CD4-positive, alpha-beta T cell (primary cell): Measurements from ENCODE around the gene TBPL2. TPM values are rescaled to one million over a fixed set of nuclear protein-coding genes. Genes with fewer than 3 reads are reported as not detected.

Source experiments
- ATAC-seq: fragments of 200-7000 bp; cut with Tn5 transposase; one replicate; pipeline ENCODE4 v1.10.0; 2022; ENCODE audit warnings: mild to moderate bottlenecking; ENCODE audit not compliant: poor library complexity
- CTCF ChIA-PET: fragments of 350-600 bp; sonication (Branson Sonifier 250); formaldehyde crosslinking; loops from one replicate; lab custom pipeline; 2021; ENCODE audit warnings: antibody characterized with exemption, inconsistent platforms; lab: Charles Lee
- POLR2A ChIA-PET: fragments of 350-600 bp; sonication (Branson Sonifier 250); formaldehyde crosslinking; loops from one replicate; lab custom pipeline; 2021; ENCODE audit warnings: antibody characterized with exemption, inconsistent platforms; lab: Charles Lee
- DNase-seq, 14 experiments: peaks; one replicate each; pipeline ENCODE4 v3.0.0-alpha.2; 2013 to 2020; ENCODE audit warnings: mixed read lengths in 2 of 14
- H3K27ac ChIP-seq, 2 donors: one replicate each; pipeline versions ENCODE4 v1.5.1 to v1.7.0; 2013; ENCODE audit warnings: low read length in 2 of 2, low read depth in 1 of 2, mild to moderate bottlenecking in 1 of 2
- H3K27me3 ChIP-seq, 2 experiments: 1 replicate in 1 of 2; 2 replicates in 1 of 2; pipeline versions ENCODE4 v1.6.1 to v1.7.0; 2013; ENCODE audit warnings: low read length in 2 of 2, control low read depth in 1 of 2, mild to moderate bottlenecking in 1 of 2, moderate library complexity in 1 of 2; ENCODE audit not compliant: insufficient read depth in 2 of 2, control insufficient read depth in 1 of 2
- H3K36me3 ChIP-seq: one replicate; pipeline ENCODE4 v1.6.1; 2013; ENCODE audit warnings: low read length, control low read depth; ENCODE audit not compliant: insufficient read depth
- H3K4me1 ChIP-seq: one replicate; pipeline ENCODE4 v1.6.1; 2013; ENCODE audit warnings: low read length, control low read depth; ENCODE audit not compliant: insufficient read depth
- H3K4me3 ChIP-seq: one replicate; pipeline ENCODE4 v1.5.1; 2013; ENCODE audit warnings: mild to moderate bottlenecking, low read length, moderate library complexity
- H3K9me3 ChIP-seq, 2 experiments: 1 replicate in 1 of 2; 2 replicates in 1 of 2; pipeline versions ENCODE4 v1.6.1 to v1.7.0; 2013; ENCODE audit warnings: low read length in 2 of 2, mild to moderate bottlenecking in 2 of 2, control low read depth in 1 of 2, moderate library complexity in 1 of 2; ENCODE audit not compliant: control insufficient read depth in 1 of 2, insufficient read depth in 1 of 2
- H3K27ac Mint-ChIP-seq: one replicate; pipeline ENCODE4 v1.8.0; 2020; ENCODE audit warnings: mixed read lengths
- H3K27me3 Mint-ChIP-seq: one replicate; pipeline ENCODE4 v1.8.0; 2021; ENCODE audit warnings: mixed read lengths
- H3K36me3 Mint-ChIP-seq: one replicate; pipeline ENCODE4 v1.8.0; 2021; ENCODE audit warnings: low read depth, mixed read lengths
- H3K4me1 Mint-ChIP-seq: one replicate; pipeline ENCODE4 v1.8.0; 2021; ENCODE audit warnings: low read depth, mixed read lengths
- H3K4me3 Mint-ChIP-seq: one replicate; pipeline ENCODE4 v1.8.0; 2020; ENCODE audit warnings: mild to moderate bottlenecking, mixed read lengths
- H3K9me3 Mint-ChIP-seq: one replicate; pipeline ENCODE4 v1.8.0; 2020; ENCODE audit warnings: mixed read lengths
- intact Hi-C, 2 experiments: fragments of 100-400 bp; cut with DNase I in 1 of 2; cut with micrococcal nuclease in 1 of 2; formaldehyde crosslinking; loops; one replicate each; pipeline versions ENCODE4 v1.15.1 to v1.9.0; 2023 to 2025; cut with DNase I, micrococcal nuclease
- total RNA-seq, 174 experiments: library from RNA in 2 of 174; stranded (reverse) in 2 of 174; gene quantifications; one replicate each; pipeline ENCODE4 v1.2.3 and lab custom pipeline; 2021 to 2026
- TF ChIP-seq, protein P1 (sequence below): fragments of 200-600 bp; IDR thresholded peaks from one replicate; pipeline ENCODE4 v1.8.0; 2022; ENCODE audit warnings: antibody characterized with exemption, mild to moderate bottlenecking

The TBPL2 gene
- total RNA-seq, 2 experiments from 2014 or later: not detected

- H3K9me3 ChIP-seq: no peaks in the 10 kb centered on the region
- no peak for ATAC-seq
- ChIA-PET POLR2A (no interaction called here), CTCF (interaction anchor here (1.5 kb wide), 1 partner anchor 12 kb away, joined by 6 read pairs; no protein-coding TSS in a partner anchor)
- Mint-ChIP-seq H3K4me3 (no peak overlapping the region), H3K27ac (no peak overlapping the region), H3K4me1 (peaks cover under 1% of the 10 kb centered on the region), H3K27me3 (no peaks in the 10 kb centered on the region), H3K9me3 (no peaks in the 10 kb centered on the region), H3K36me3 (peaks cover 72% of the 10 kb centered on the region)
- peaks cover 14% of the 10 kb centered on the region for H3K36me3 ChIP-seq
- H3K27ac ChIP-seq: no peak overlapping the region
- H3K4me1 ChIP-seq: no peaks in the 10 kb centered on the region
- no peak overlapping the region for H3K4me3 ChIP-seq
- no peak for DNase-seq
- TF ChIP-seq, protein P1, sequence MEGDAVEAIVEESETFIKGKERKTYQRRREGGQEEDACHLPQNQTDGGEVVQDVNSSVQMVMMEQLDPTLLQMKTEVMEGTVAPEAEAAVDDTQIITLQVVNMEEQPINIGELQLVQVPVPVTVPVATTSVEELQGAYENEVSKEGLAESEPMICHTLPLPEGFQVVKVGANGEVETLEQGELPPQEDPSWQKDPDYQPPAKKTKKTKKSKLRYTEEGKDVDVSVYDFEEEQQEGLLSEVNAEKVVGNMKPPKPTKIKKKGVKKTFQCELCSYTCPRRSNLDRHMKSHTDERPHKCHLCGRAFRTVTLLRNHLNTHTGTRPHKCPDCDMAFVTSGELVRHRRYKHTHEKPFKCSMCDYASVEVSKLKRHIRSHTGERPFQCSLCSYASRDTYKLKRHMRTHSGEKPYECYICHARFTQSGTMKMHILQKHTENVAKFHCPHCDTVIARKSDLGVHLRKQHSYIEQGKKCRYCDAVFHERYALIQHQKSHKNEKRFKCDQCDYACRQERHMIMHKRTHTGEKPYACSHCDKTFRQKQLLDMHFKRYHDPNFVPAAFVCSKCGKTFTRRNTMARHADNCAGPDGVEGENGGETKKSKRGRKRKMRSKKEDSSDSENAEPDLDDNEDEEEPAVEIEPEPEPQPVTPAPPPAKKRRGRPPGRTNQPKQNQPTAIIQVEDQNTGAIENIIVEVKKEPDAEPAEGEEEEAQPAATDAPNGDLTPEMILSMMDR: no peak
- intact Hi-C loops: no loop called here
- no peaks in the 10 kb centered on the region for H3K27me3 ChIP-seq
Measured at GRCh38 chr14:55366271-55366670, 74.1 kb downstream of the TBPL2 start.

Other genes with a start within 250 kb of the TBPL2 start
- under 1 TPM in 1 of 2 experiments, not detected in 1; 0.25 TPM for gene DLGAP5, start 249.0 kb downstream of the TBPL2 start, total RNA-seq
- gene FBXO34, start 169.2 kb downstream of the TBPL2 start, total RNA-seq: 10 to 100 TPM; 28.3 to 29.7 TPM
- 10 to 100 TPM; 19.9 to 20.5 TPM for gene ATG14, start 28.8 kb downstream of the TBPL2 start, total RNA-seq
- 10 to 100 TPM; 59.9 to 68.4 TPM for gene KTN1, start 139.6 kb upstream of the TBPL2 start, total RNA-seq